HUES6 (cell line): ENCODE measurements around the gene SPEG.
A peak's percentile ranks its signal among the peaks of the same experiment; 100 is the strongest.

ENCODE experiments used
- H3K27ac ChIP-seq: 2 replicates; pipeline ENCODE4 v1.7.0; 2013; ENCODE audit warnings: low read depth, mild to moderate bottlenecking, low read length, inconsistent platforms
- H3K27me3 ChIP-seq: 2 replicates; pipeline ENCODE4 v1.6.1; 2013; ENCODE audit warnings: low read length; ENCODE audit not compliant: control insufficient read depth, insufficient read depth
- H3K36me3 ChIP-seq: 2 replicates; pipeline ENCODE4 v1.6.1; 2013; ENCODE audit warnings: low read length; ENCODE audit not compliant: control insufficient read depth, insufficient read depth
- H3K4me1 ChIP-seq: 2 replicates; pipeline ENCODE4 v1.6.1; 2013; ENCODE audit warnings: low read length; ENCODE audit not compliant: control insufficient read depth, insufficient read depth
- H3K4me3 ChIP-seq: 2 replicates; pipeline ENCODE4 v1.5.1; 2013; ENCODE audit warnings: low read depth, low read length
- H3K9ac ChIP-seq: one replicate; pipeline ENCODE4 v1.6.1; 2013; ENCODE audit warnings: mild to moderate bottlenecking, low read length
- H3K9me3 ChIP-seq: 2 replicates; pipeline ENCODE4 v1.6.1; 2013; ENCODE audit warnings: low read depth, low read length; ENCODE audit not compliant: control insufficient read depth, insufficient read depth

SPEG gene

DNA sequence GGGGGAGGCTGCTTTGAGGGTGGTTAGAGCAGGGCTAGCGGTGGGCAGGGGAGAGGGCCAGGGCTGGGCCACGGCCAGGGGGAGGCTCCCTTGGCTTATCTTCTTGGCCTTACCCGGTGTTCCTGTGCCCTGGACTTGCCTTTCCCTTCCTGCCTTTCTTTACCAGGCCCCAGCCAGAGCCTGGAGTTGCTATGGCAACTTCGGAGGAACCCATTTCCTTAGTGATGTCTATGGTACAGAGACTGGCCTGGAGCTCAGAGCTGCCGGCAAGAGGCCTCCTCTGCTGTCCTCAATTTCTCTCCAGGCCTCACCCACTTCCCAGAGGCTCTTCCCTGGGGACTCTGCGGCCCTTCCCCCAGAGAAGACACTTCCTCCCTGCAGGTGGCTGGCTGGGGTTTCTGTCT lies 11.5 kb downstream of the SPEG start:
- Histone ChIP-seq H3K4me1 (peaks cover 23% of the 10 kb centered on the region), H3K4me3 (no peak overlapping the region), H3K27me3 (peaks cover 45% of the 10 kb centered on the region), H3K27ac (no peak overlapping the region), H3K9ac (no peak overlapping the region), H3K9me3 (no peaks in the 10 kb centered on the region), H3K36me3 (peaks cover 14% of the 10 kb centered on the region)

DNA sequence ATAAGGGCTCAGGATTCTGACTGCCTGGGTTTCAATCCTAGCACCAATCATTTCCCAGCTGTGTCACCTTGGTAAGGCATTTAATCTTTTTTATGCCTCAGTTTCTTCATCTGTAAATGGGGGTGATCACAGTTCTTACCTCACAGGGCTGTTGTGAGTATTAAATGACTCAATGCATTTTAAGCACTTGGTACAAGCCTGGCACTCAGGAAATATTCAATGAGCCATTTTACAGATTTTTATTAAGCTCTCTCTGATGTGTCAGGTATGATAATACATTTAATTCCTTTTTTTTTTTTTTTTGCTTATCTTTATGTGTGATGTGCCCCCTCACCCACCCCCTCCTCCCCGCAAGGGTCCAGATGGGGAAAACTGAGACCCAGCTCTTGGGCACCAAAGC lies 12.0 kb downstream of the SPEG start:
- H3K4me1 ChIP-seq, result peaks cover 18% of the 10 kb centered on the region
- H3K27ac ChIP-seq, result no peak overlapping the region
- H3K4me3 ChIP-seq, result no peak overlapping the region
- H3K36me3 ChIP-seq, result peaks cover 14% of the 10 kb centered on the region
- H3K9me3 ChIP-seq, result no peaks in the 10 kb centered on the region
- H3K9ac ChIP-seq, result no peak overlapping the region
- H3K27me3 ChIP-seq, result peaks cover 40% of the 10 kb centered on the region

DNA sequence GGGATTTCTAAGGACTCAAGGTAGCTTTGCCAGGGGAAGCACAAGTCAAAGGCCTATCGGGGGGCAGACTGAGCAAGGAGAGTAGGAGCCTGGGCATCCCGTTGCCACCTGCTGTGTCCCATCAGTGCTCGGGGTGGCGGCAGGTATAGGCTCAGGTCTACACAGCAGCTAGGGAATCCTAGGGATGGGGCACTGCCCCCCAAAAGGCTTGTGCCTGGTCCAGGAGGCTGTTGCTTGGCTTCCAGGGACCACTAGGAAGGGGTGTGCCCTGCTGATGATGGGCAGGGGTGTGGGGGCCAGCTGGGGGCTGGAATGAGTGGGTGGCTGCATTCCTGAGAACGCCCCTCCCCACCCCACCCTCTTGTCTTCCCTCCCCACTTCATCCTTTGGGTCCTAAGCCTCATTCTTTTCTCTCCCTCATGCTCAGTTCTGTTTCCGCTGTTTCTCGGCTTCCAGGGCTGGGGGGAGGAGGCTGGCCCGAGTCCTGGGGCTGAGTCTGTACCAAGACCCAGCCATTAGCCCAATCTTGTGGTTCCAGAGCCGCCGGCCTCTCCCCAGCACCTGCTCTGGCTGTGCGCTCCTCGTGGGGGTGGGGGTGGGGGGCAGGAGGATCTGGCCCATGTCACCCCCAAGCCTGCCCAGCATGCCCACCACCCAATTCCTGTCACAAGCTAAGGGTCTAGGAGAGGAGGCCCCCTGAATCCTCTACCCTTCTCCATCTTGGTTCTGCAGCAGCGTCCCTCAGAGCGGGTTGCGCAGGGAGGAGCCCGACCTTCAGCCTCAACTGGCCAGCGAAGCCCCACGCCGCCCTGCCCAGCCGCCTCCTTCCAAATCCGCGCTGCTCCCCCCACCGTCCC lies 12.8 kb downstream of the SPEG start:
- peaks cover 19% of the 10 kb centered on the region for H3K4me1 ChIP-seq
- H3K27me3 ChIP-seq, result peaks cover 39% of the 10 kb centered on the region
- no peaks in the 10 kb centered on the region for H3K9me3 ChIP-seq
- H3K9ac ChIP-seq, result no peak overlapping the region
- no peak overlapping the region for H3K4me3 ChIP-seq
- peaks cover 14% of the 10 kb centered on the region for H3K36me3 ChIP-seq
- H3K27ac ChIP-seq, result no peak overlapping the region

DNA sequence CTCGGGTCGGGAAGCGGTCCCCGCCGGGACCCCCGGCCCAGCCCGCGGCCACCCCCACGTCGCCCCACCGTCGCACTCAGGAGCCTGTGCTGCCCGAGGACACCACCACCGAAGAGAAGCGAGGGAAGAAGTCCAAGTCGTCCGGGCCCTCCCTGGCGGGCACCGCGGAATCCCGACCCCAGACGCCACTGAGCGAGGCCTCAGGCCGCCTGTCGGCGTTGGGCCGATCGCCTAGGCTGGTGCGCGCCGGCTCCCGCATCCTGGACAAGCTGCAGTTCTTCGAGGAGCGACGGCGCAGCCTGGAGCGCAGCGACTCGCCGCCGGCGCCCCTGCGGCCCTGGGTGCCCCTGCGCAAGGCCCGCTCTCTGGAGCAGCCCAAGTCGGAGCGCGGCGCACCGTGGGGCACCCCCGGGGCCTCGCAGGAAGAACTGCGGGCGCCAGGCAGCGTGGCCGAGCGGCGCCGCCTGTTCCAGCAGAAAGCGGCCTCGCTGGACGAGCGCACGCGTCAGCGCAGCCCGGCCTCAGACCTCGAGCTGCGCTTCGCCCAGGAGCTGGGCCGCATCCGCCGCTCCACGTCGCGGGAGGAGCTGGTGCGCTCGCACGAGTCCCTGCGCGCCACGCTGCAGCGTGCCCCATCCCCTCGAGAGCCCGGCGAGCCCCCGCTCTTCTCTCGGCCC lies 13.6 kb downstream of the SPEG start:
- Histone ChIP-seq H3K9me3 (no peaks in the 10 kb centered on the region), H3K36me3 (peaks cover 14% of the 10 kb centered on the region), H3K9ac (no peak overlapping the region), H3K4me1 (peaks cover 25% of the 10 kb centered on the region), H3K27ac (no peak overlapping the region), H3K4me3 (peak overlapping the region; percentile 36; the same call in 1 of the 2 replicates), H3K27me3 (peaks cover 31% of the 10 kb centered on the region)

DNA sequence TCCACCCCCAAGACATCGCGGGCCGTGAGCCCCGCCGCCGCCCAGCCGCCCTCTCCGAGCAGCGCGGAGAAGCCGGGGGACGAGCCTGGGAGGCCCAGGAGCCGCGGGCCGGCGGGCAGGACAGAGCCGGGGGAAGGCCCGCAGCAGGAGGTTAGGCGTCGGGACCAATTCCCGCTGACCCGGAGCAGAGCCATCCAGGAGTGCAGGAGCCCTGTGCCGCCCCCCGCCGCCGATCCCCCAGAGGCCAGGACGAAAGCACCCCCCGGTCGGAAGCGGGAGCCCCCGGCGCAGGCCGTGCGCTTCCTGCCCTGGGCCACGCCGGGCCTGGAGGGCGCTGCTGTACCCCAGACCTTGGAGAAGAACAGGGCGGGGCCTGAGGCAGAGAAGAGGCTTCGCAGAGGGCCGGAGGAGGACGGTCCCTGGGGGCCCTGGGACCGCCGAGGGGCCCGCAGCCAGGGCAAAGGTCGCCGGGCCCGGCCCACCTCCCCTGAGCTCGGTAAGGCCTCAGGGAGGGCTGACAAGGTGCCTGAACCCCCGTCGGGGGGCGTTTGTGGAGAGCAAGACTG lies 14.2 kb downstream of the SPEG start:
- H3K9ac ChIP-seq, result no peak overlapping the region

DNA sequence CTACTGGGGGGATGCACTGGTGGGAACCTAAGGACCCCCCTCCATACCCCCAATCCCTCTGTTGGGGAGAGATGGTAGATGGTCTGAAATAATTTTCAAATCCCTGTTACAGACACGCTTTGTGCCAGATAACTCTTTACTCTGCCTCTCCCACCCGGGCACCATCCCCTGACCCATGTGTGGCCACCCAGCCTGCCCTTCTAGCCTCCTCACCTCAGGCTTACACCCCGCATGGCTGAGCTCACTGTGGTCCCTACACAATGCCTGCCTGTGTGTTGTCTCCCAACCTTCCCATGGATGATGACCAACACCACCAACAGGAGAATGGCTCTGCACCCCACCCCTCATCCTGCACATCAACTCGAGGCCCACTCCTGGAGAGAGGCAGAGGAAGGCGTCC lies 15.0 kb downstream of the SPEG start:
- Histone ChIP-seq H3K4me3 (no peak overlapping the region), H3K27me3 (peaks cover 25% of the 10 kb centered on the region; the same call in 1 of the 2 replicates), H3K4me1 (peaks cover 37% of the 10 kb centered on the region), H3K27ac (no peak overlapping the region), H3K9ac (no peak overlapping the region), H3K36me3 (peaks cover 14% of the 10 kb centered on the region), H3K9me3 (no peaks in the 10 kb centered on the region)

More for the DNA sequence above, 14.2 kb downstream of the SPEG start:
- Histone ChIP-seq H3K4me1 (peaks cover 31% of the 10 kb centered on the region), H3K36me3 (peaks cover 14% of the 10 kb centered on the region), H3K4me3 (peak overlapping the region; percentile 36; the same call in 1 of the 2 replicates), H3K27me3 (peaks cover 25% of the 10 kb centered on the region; the same call in 1 of the 2 replicates), H3K9me3 (no peaks in the 10 kb centered on the region), H3K27ac (no peak overlapping the region)

DNA sequence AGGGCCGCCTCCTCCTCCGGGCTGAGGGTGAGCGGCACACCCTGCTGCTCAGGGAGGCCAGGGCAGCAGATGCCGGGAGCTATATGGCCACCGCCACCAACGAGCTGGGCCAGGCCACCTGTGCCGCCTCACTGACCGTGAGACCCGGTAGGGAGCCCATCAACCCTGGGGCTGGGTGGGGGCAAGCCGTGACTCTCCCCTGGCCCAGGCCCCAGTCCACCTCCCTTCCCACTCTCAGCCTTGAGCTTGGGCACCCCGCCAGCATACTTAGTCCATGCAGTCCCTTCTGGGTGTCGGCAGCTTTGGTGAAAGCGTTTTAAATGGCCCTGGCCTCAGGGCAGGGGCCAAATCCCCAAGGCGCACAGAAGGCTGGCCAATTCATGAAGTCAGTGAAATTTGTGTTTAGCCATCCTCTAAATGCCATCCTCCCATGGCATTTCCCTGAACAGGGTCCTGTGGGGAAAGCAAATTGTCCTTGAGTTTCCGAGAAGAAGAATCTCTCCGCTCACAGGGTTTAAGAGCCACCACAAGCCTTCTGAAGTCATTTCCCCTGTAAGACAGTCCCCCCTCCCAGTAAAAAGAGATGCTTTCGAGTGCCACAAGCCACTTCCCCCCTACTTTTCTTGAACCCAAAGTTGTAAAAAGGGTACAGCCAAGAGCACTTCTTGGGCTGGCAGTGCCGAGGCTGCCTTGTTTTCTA lies 17.2 kb downstream of the SPEG start:
- H3K4me3 ChIP-seq, result no peak overlapping the region
- peaks cover 14% of the 10 kb centered on the region for H3K36me3 ChIP-seq
- H3K27me3 ChIP-seq, result peaks cover 25% of the 10 kb centered on the region; the same call in 1 of the 2 replicates
- no peak overlapping the region for H3K27ac ChIP-seq
- H3K4me1 ChIP-seq, result peaks cover 27% of the 10 kb centered on the region
- no peak overlapping the region for H3K9ac ChIP-seq
- no peaks in the 10 kb centered on the region for H3K9me3 ChIP-seq

DNA sequence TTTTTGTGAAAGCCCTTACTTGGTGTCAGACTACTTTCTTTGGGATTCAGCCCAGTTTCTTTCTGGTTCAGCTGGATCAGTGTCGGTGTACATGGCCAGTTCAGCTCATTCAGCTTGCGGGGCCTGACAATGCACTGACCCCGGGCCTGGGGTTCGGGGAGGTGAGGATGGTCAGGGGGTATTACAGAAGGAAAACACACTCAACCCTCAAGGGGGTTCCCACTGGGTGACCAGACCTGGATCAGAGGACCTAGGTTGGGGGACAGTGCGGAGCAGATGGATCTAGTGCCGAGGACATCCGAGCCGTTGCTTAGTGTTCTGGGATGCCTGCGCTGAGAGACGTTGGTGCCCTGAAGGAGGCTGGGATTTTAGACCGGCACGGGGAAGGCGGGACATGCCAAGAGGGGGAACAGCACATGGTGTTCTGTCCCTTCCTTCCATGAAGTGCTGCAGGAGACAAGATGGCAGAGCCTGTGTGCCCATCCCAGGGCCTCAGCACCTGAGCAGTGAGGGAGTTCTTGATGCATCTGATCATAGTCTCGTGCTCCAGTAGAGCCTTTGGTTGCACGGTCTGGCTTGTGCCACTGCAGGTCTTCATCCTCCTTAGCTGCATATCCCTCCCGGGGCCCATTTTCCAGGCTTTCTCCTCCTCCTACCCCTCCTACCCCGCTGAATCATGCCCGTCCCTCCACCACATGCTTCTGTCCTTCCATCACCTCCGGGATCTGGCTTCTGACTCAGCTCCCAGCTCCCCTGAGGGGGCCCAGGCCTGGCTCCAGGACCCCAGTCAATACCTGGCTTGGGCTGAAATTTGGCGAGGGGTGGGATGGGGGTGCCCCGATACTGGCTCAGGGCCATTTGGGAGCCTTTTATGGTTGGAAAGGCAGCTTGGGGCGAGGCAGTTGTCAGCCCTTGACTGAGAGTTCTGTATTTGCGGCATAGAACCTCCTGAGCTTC lies 18.0 kb downstream of the SPEG start:
- H3K4me1 ChIP-seq, result peaks cover 30% of the 10 kb centered on the region
- no peak overlapping the region for H3K27ac ChIP-seq
- H3K36me3 ChIP-seq, result peaks cover 14% of the 10 kb centered on the region
- no peaks in the 10 kb centered on the region for H3K9me3 ChIP-seq
- no peak overlapping the region for H3K4me3 ChIP-seq
- H3K27me3 ChIP-seq, result peaks cover 20% of the 10 kb centered on the region; the same call in 1 of the 2 replicates
- no peak overlapping the region for H3K9ac ChIP-seq

DNA sequence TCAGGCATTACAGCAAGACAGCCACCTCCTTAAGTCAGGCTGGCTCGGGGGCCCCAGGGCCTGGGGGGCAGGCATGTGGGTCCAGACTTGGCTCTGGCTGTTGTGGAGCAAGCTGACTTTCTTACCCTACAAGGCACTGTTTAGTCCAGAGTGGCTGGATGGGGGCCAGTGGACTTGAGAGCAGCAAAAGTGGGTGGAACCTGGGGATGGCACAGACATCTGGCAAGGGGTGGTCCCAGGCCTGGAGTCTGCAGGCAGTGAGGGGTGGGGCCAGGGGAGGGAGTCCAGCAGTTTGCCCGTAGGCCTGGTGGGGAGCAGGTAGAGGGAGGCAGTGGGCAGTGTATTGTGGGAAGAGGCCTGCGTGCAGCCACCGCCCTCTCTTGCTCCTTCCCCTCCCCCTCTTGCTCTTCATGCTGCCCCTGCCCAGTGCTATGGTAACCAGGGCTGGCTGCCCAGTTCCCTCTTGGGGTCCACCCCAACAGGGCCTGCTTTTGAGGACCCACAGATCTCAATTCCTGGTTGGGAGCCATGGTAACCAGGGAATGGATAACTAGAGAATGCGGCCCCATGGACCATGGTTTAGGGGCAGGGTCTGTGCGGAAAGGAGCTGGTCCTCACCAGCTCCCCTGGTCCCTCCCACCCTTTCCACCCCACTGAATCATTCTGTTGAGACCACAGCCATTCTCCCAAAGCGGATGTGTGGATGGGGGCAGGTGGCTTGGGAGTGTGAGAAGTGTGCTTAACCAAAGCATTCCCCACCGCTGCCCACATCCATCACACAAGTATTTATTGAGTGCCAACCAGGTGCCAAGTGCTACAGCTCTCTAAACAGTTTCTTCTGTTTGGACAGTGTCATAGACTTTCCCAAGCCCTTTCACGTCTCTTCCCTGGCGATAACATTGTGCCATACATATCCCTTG lies 19.3 kb downstream of the SPEG start:
- Histone ChIP-seq H3K36me3 (peaks cover 14% of the 10 kb centered on the region), H3K27ac (no peak overlapping the region), H3K4me1 (peaks cover 34% of the 10 kb centered on the region), H3K9me3 (no peaks in the 10 kb centered on the region), H3K27me3 (peaks cover 10% of the 10 kb centered on the region; the same call in 1 of the 2 replicates), H3K4me3 (no peak overlapping the region), H3K9ac (peak overlapping the region; percentile 2)
